Epithelial cell of esophagus (primary cell): ENCODE results near the gene PCBP3.

Experiments used
- DNase-seq: peaks from one replicate; pipeline ENCODE4 v3.0.0; 2010; ENCODE audit warnings: low read depth
- H3K4me3 ChIP-seq: 2 replicates; pipeline ENCODE4 v1.5.1; 2011; ENCODE audit warnings: mild to moderate bottlenecking, low read length, control low read depth
- CTCF ChIP-seq: IDR thresholded peaks from 2 replicates; pipeline ENCODE4 v1.5.1; 2011; ENCODE audit warnings: low read depth, mild to moderate bottlenecking, low read length, control low read depth, inconsistent platforms; ENCODE audit not compliant: insufficient read depth; ENCODE audit errors: missing control alignments

Gene PCBP3

GRCh38 chr21:45724994-45725843 lies 81.7 kb downstream of the PCBP3 start:
- no peak for DNase-seq
- no peak for TF ChIP-seq CTCF
- H3K4me3 ChIP-seq: no peak overlapping the region

- no peak for DNase-seq
- no peak overlapping the region for H3K4me3 ChIP-seq
- TF ChIP-seq CTCF: no peak
Observed at GRCh38 chr21:45725844-45726200, 82.3 kb downstream of the PCBP3 start.

- no peak for DNase-seq
- TF ChIP-seq CTCF: no peak
- no peak overlapping the region for H3K4me3 ChIP-seq
Observed at GRCh38 chr21:45726438-45726837, 82.9 kb downstream of the PCBP3 start.

GRCh38 chr21:45727390-45727789 lies 83.9 kb downstream of the PCBP3 start:
- no peak for DNase-seq
- H3K4me3 ChIP-seq: no peak overlapping the region
- TF ChIP-seq CTCF: no peak

- no peak for TF ChIP-seq CTCF
Observed at GRCh38 chr21:45735259-45736000, 91.9 kb downstream of the PCBP3 start.

GRCh38 chr21:45736042-45736689 lies 92.6 kb downstream of the PCBP3 start:
- DNase-seq: no peak
- no peak for TF ChIP-seq CTCF
- no peak overlapping the region for H3K4me3 ChIP-seq

More at GRCh38 chr21:45735259-45736000, 91.9 kb downstream of the PCBP3 start:
- no peak overlapping the region for H3K4me3 ChIP-seq
- no peak for DNase-seq
